Stimulated activated CD8-positive, alpha-beta memory T cell treated with anti-CD3 and anti-CD28 coated beads, Interleukin-15, amount 100 ng/mL, for 1 hour (primary cell): Measurements from ENCODE around the gene TERT.
"Not testable (repeated sequence)": the region's sequence is repeated elsewhere in the genome, so short reads cannot be mapped to it uniquely, and the experiment has no call there.

ENCODE experiments used
- DNase-seq: peaks from one replicate; pipeline ENCODE4 v3.0.0-alpha.2; 2020; ENCODE audit warnings: low read depth

TERT gene

GRCh38 chr5:1240496-1241260, 54.2 kb downstream of the TERT start:
- DNase-seq, result no peak

- no peak for DNase-seq
Observed at GRCh38 chr5:1239505-1240251, 55.2 kb downstream of the TERT start.

GRCh38 chr5:1235838-1236237, 59.0 kb downstream of the TERT start:
- no peak for DNase-seq

GRCh38 chr5:1235379-1235778, 59.5 kb downstream of the TERT start:
- no peak for DNase-seq

- no peak for DNase-seq
Observed at GRCh38 chr5:1232780-1233179, 62.1 kb downstream of the TERT start.

- no peak for DNase-seq
Observed at GRCh38 chr5:1231354-1231905, 63.4 kb downstream of the TERT start.

GRCh38 chr5:1230551-1230950, 64.3 kb downstream of the TERT start:
- DNase-seq, result no peak

GRCh38 chr5:1229822-1230221, 65.0 kb downstream of the TERT start:
- DNase-seq, result no peak

- not testable (repeated sequence) for DNase-seq
Observed at GRCh38 chr5:1229023-1229422, 65.8 kb downstream of the TERT start.

GRCh38 chr5:1228120-1228519, 66.7 kb downstream of the TERT start:
- DNase-seq, result no peak

- no peak for DNase-seq
Observed at GRCh38 chr5:1227667-1228066, 67.2 kb downstream of the TERT start.

GRCh38 chr5:1226839-1227581, 67.9 kb downstream of the TERT start:
- no peak for DNase-seq

GRCh38 chr5:1226231-1226630, 68.6 kb downstream of the TERT start:
- no peak for DNase-seq

GRCh38 chr5:1225081-1225480, 69.8 kb downstream of the TERT start, which contains the start of gene SLC6A18:
SLC6A18 (plus strand) TSS chr5:1225381; CDS start chr5:1225478, 97 bp downstream.
- DNase-seq, result no peak

GRCh38 chr5:1224631-1225030, 70.2 kb downstream of the TERT start:
- DNase-seq, result no peak

- DNase-seq, result no peak
Observed at GRCh38 chr5:1223278-1223670, 71.6 kb downstream of the TERT start.

- no peak for DNase-seq
Observed at GRCh38 chr5:1222621-1223277, 72.1 kb downstream of the TERT start.

- DNase-seq, result no peak
Observed at GRCh38 chr5:1222147-1222546, 72.7 kb downstream of the TERT start.

- DNase-seq, result no peak
Observed at GRCh38 chr5:1221721-1222120, 73.1 kb downstream of the TERT start.

- DNase-seq, result no peak
Observed at GRCh38 chr5:1220831-1221230, 74.0 kb downstream of the TERT start.

GRCh38 chr5:1220351-1220750, 74.5 kb downstream of the TERT start:
- DNase-seq, result no peak

- no peak for DNase-seq
Observed at GRCh38 chr5:1219768-1220100, 75.1 kb downstream of the TERT start.
